Measurements from ENCODE around the gene ASB2.

Gene ASB2

GRCh38 chr14:93893661-93894261, 82.6 kb downstream of the ASB2 start:
- H3K27ac Mint-ChIP-seq, result no peak overlapping the region
- H3K27me3 Mint-ChIP-seq, result peaks cover 4% of the 10 kb centered on the region
- H3K36me3 Mint-ChIP-seq (ENCODE audit: low read depth), result no peaks in the 10 kb centered on the region
- H3K9me3 Mint-ChIP-seq, result no peaks in the 10 kb centered on the region
- H3K4me1 Mint-ChIP-seq (ENCODE audit: low read depth), result no peaks in the 10 kb centered on the region
- no peak overlapping the region for H3K4me3 Mint-ChIP-seq

- Mint-ChIP-seq H3K27ac (no peak overlapping the region), H3K4me3 (no peak overlapping the region), H3K9me3 (no peaks in the 10 kb centered on the region), H3K36me3 (ENCODE audit: low read depth) (no peaks in the 10 kb centered on the region), H3K27me3 (peaks cover 4% of the 10 kb centered on the region), H3K4me1 (ENCODE audit: low read depth) (no peaks in the 10 kb centered on the region)
These were observed 83.3 kb downstream of the ASB2 start for GRCh38 chr14:93892923-93893558.

GRCh38 chr14:93892505-93892839, 83.9 kb downstream of the ASB2 start:
- Mint-ChIP-seq H3K4me1 (ENCODE audit: low read depth) (no peaks in the 10 kb centered on the region), H3K36me3 (ENCODE audit: low read depth) (no peaks in the 10 kb centered on the region), H3K9me3 (no peaks in the 10 kb centered on the region), H3K27ac (no peak overlapping the region), H3K27me3 (peaks cover 4% of the 10 kb centered on the region), H3K4me3 (no peak overlapping the region)

- H3K36me3 Mint-ChIP-seq (ENCODE audit: low read depth), result no peaks in the 10 kb centered on the region
- no peaks in the 10 kb centered on the region for H3K9me3 Mint-ChIP-seq
These were observed 84.4 kb downstream of the ASB2 start for GRCh38 chr14:93891756-93892504.

DNA sequence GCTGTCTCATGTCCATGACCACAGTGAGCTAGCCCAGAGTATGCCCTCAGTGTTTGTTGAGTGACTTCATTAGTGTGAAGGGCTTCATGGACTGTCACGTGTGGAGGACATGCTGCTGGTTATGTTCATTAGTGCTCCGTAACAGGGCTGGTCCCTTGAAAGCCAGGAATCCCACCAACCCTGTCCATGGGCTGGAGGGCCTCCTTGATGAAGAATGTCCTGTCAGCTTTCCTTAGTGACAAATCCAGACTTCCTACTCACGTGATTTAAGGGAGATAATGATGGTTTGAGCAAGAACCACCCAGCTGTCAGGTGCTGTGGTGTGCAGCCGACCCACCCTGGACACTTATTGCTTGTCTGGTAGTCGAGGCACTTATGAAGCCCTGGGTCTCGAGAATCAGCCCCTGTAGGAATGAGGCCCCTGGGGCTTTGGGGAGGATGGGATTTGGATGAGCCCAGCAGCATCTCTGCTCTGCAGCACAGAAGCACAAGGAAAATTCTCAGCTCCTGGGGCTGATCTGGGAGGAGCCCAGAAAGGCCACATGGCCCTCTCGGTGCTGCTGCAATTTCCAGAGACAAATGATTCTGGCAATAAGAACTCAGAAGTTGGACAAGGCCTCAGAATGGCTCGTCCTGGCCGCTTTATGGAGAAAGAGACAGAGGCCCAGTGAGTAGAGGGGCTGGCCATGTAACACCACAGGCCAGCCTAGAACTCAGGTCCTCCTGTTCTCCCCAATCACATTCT, 86.5 kb downstream of the ASB2 start:
- no peaks in the 10 kb centered on the region for H3K36me3 Mint-ChIP-seq (ENCODE audit: low read depth)
- no peaks in the 10 kb centered on the region for H3K4me1 Mint-ChIP-seq (ENCODE audit: low read depth)
- no peak overlapping the region for H3K27ac Mint-ChIP-seq
- peaks cover 14% of the 10 kb centered on the region for H3K27me3 Mint-ChIP-seq
- no peak overlapping the region for H3K4me3 Mint-ChIP-seq
- H3K9me3 Mint-ChIP-seq, result peaks cover 6% of the 10 kb centered on the region

More at GRCh38 chr14:93891756-93892504, 84.4 kb downstream of the ASB2 start:
- H3K4me3 Mint-ChIP-seq, result no peak overlapping the region
- no peaks in the 10 kb centered on the region for H3K4me1 Mint-ChIP-seq (ENCODE audit: low read depth)
- H3K27me3 Mint-ChIP-seq, result peaks cover 10% of the 10 kb centered on the region
- no peak overlapping the region for H3K27ac Mint-ChIP-seq

GRCh38 chr14:93888995-93889394, 87.4 kb downstream of the ASB2 start:
- no peak overlapping the region for H3K4me3 Mint-ChIP-seq
- H3K36me3 Mint-ChIP-seq (ENCODE audit: low read depth), result no peaks in the 10 kb centered on the region
- no peak overlapping the region for H3K27ac Mint-ChIP-seq
- H3K4me1 Mint-ChIP-seq (ENCODE audit: low read depth), result no peaks in the 10 kb centered on the region
- peaks cover 16% of the 10 kb centered on the region for H3K27me3 Mint-ChIP-seq
- peaks cover 6% of the 10 kb centered on the region for H3K9me3 Mint-ChIP-seq

DNA sequence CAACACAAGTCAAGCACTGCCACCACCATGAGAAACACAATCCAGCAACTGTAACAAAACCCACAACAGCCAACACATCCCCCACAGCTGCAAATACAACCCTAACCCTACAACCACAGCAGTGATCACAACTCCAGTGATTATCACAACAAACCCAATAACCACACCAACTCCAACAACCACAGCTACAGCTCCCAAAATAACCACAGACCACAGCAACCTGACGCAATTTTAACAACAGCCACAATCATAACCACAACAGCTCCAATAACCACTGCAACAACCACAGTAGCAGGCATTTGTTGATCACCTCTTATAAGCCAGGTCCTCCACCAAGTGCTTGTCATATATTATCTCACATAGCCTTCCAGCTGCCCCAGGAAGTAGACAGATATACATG, 91.4 kb downstream of the ASB2 start:
- Mint-ChIP-seq H3K27ac (peak overlapping the region; percentile 46), H3K4me1 (ENCODE audit: low read depth) (no peaks in the 10 kb centered on the region), H3K4me3 (no peak overlapping the region), H3K36me3 (ENCODE audit: low read depth) (no peaks in the 10 kb centered on the region), H3K27me3 (peaks cover 16% of the 10 kb centered on the region), H3K9me3 (peaks cover 6% of the 10 kb centered on the region)
